ENCODE data around the gene TMEM151B. TPM values are rescaled to one million over a fixed set of nuclear protein-coding genes. Genes with fewer than 3 reads are reported as not detected.

TMEM151B gene
- total and polyA plus RNA-seq, 2 of the 13 experiments (the other 11 are each of a cell fraction or from before 2014, with no cell fraction given), result not detected

GRCh38 chr6:44234101-44235025 lies 35.9 kb upstream of the TMEM151B start:
- Histone ChIP-seq H3K9ac (ENCODE audit: insufficient read depth, low read depth, low read length) (no peak overlapping the region), H3K27ac (ENCODE audit: extremely low read length, insufficient read depth, low read length) (no peak overlapping the region), H4K20me1 (ENCODE audit: insufficient read depth, low read length) (no peaks in the 10 kb centered on the region), H3K79me2 (ENCODE audit: insufficient read depth, low read length) (no peaks in the 10 kb centered on the region), H3K4me2 (ENCODE audit: low read depth, low read length) (no peak overlapping the region), H3K27me3 (ENCODE audit: control insufficient read depth in 1 of 2, insufficient read depth in 2 of 2, low read length in 2 of 2) (no peaks in the 10 kb centered on the region), H3K4me3 (replicated peaks in 1 of 3; ENCODE audit: insufficient read depth in 1 of 3, low read depth in 2 of 3, low read length in 3 of 3) (no peak overlapping the region), H3K4me1 (ENCODE audit: insufficient read depth, low read length) (peaks cover 53% of the 10 kb centered on the region), H2AFZ (ENCODE audit: low read length) (no peak overlapping the region), H3K9me3 (ENCODE audit: low read length) (no peaks in the 10 kb centered on the region), H3K36me3 (replicated peaks in 1 of 2; ENCODE audit: control insufficient read depth in 1 of 2, insufficient read depth in 2 of 2, low read length in 2 of 2) (peaks cover 9 to 21% of the 10 kb centered on the region in 2 experiments)
- FAIRE-seq (peak; percentile 98), DNase-seq (ENCODE audit: low spot score) (peak; percentile 78), ATAC-seq (peak; percentile 51)
- BruUV-seq (replicated peaks), result no TSS peak
- WGBS (ENCODE audit: low lambda C conversion rate), result 72% methylated on average over 5 of the region's 5 CpGs
- POLR2A ChIA-PET, result interaction anchor here (3.2 to 3.7 kb wide), 2 partner anchors 11 to 12 kb away, joined by 20 to 48 read pairs; partner anchors contain the start of genes HSP90AB1 and SLC29A1
- CTCF ChIA-PET (ENCODE audit: low intra/inter-chr PET ratio, low total read pairs), result interaction anchor here (1.1 to 5.3 kb wide), 5 partner anchors 12 to 139 kb away, joined by 4 to 38 read pairs (median 18); partner anchors contain the start of gene SLC29A1
- in situ Hi-C loops (cut with HindIII; ENCODE audit: extremely low pct_ligation_motif_present, low pct_unique_long_range_greater_than_20kb) (loop anchor here (5.0 kb wide), 1 partner anchor 132 kb away; no protein-coding TSS in a partner anchor), intact Hi-C loops (cut with micrococcal nuclease; ENCODE audit: unreplicated experiment) (loop anchor here (1.0 to 5.0 kb wide), 4 partner anchors 13 to 138 kb away; no protein-coding TSS in a partner anchor)
- TF ChIP-seq GATAD1 (CRISPR knock-in tag; IDR thresholded peaks at IDR 0.05) (peak; percentile 45; the same call in 1 of the 2 replicates), HBP1 (CRISPR knock-in tag; IDR thresholded peaks at IDR 0.05; ENCODE audit: low read depth) (peak; percentile 77; the same call in 1 of the 2 replicates), ZSCAN21 (CRISPR knock-in tag; IDR thresholded peaks at IDR 0.05; ENCODE audit: borderline replicate concordance) (peak; percentile 33; the same call in 1 of the 2 replicates), ZNF570 (CRISPR knock-in tag; IDR thresholded peaks at IDR 0.05; ENCODE audit: borderline replicate concordance) (no peak), CENPX (CRISPR knock-in tag; IDR thresholded peaks at IDR 0.05) (no peak), ZNF672 (CRISPR knock-in tag; IDR thresholded peaks at IDR 0.05) (no peak), ZNF547 (CRISPR knock-in tag; IDR thresholded peaks at IDR 0.05) (no peak), KDM6A (CRISPR knock-in tag; IDR thresholded peaks at IDR 0.05; ENCODE audit: low read depth) (no peak), KAT8 (CRISPR knock-in tag; IDR thresholded peaks at IDR 0.05) (peak; percentile 56; the same call in 1 of the 2 replicates), GTF2F1 (IDR thresholded peaks at IDR 0.05; ENCODE audit: low read length) (no peak), MXD4 (CRISPR knock-in tag; IDR thresholded peaks at IDR 0.05) (no peak), TBX2 (CRISPR knock-in tag; IDR thresholded peaks at IDR 0.05; ENCODE audit: borderline replicate concordance) (peak; percentile 55; the same call in 1 of the 2 replicates), HCFC1 (IDR thresholded peaks at IDR 0.05; ENCODE audit: low read depth, low read length) (no peak), SOX5 (CRISPR knock-in tag; IDR thresholded peaks at IDR 0.05; ENCODE audit: borderline replicate concordance) (peak; percentile 48; the same call in 1 of the 2 replicates), RCOR2 (CRISPR knock-in tag; IDR thresholded peaks at IDR 0.05) (peak; percentile 44; the same call in 1 of the 2 replicates), ERF (CRISPR knock-in tag; IDR thresholded peaks at IDR 0.05) (peak; percentile 81), FOXC1 (CRISPR knock-in tag; IDR thresholded peaks at IDR 0.05; ENCODE audit: borderline replicate concordance) (peak; percentile 83; the same call in 1 of the 2 replicates), HNF1B (CRISPR knock-in tag; IDR thresholded peaks at IDR 0.05) (peak; percentile 80), ZNF747 (CRISPR knock-in tag; IDR thresholded peaks at IDR 0.05; ENCODE audit: borderline replicate concordance) (0 out of 2 replicates have a peak, but pooled peaks have one; percentile 48), TOE1 (CRISPR knock-in tag; IDR thresholded peaks at IDR 0.05) (no peak), ZNF136 (CRISPR knock-in tag; IDR thresholded peaks at IDR 0.05; ENCODE audit: low read depth) (no peak), KDM1A (CRISPR knock-in tag; IDR thresholded peaks at IDR 0.05) (no peak)

All from HepG2 (cell line).